ENCODE measurements around the gene DIDO1. TPM values are rescaled to one million over a fixed set of nuclear protein-coding genes. Genes with fewer than 3 reads are reported as not detected.

The DIDO1 gene
- total and polyA plus RNA-seq, 2 of the 13 experiments (the other 11 are each of a cell fraction or from before 2014, with no cell fraction given), result 75.0 to 75.1 TPM

- TF ChIP-seq THYN1 (CRISPR knock-in tag; IDR thresholded peaks at IDR 0.05; ENCODE audit: borderline replicate concordance, low read depth) (0 out of 2 replicates have a peak, but pooled peaks have one; percentile 52), MZF1 (CRISPR knock-in tag; IDR thresholded peaks at IDR 0.05; ENCODE audit: borderline replicate concordance) (peak; percentile 85; the same call in 1 of the 2 replicates), ZMAT3 (CRISPR knock-in tag; conservative IDR thresholded peaks at IDR 0.05) (peak; percentile 97; the same call in 1 of the 2 replicates), ZNF30 (CRISPR knock-in tag; IDR thresholded peaks at IDR 0.05) (no peak), ZNF556 (CRISPR knock-in tag; IDR thresholded peaks at IDR 0.05; ENCODE audit: borderline replicate concordance) (peak; percentile 64; the same call in 1 of the 2 replicates), FOXA3 (CRISPR knock-in tag; IDR thresholded peaks at IDR 0.05) (peak; percentile 79), ZNF138 (CRISPR knock-in tag; IDR thresholded peaks at IDR 0.05; ENCODE audit: low read depth) (peak; percentile 97), TFE3 (CRISPR knock-in tag; IDR thresholded peaks at IDR 0.05) (peak; percentile 86), AKAP8 (CRISPR knock-in tag; IDR thresholded peaks at IDR 0.05) (peak; percentile 85), ZNF431 (CRISPR knock-in tag; IDR thresholded peaks at IDR 0.05; ENCODE audit: borderline replicate concordance, low read depth) (peak; percentile 99), ZNF580 (CRISPR knock-in tag; IDR thresholded peaks at IDR 0.05; ENCODE audit: borderline replicate concordance, low read depth) (peak; percentile 96), ZNF460 (CRISPR knock-in tag; IDR thresholded peaks at IDR 0.05; ENCODE audit: borderline replicate concordance) (no peak; the same call in 1 of the 2 replicates), POLR2AphosphoS5 (IDR thresholded peaks at IDR 0.05; ENCODE audit: low read depth, low read length) (peak; percentile 96), SETDB1 (CRISPR knock-in tag; IDR thresholded peaks at IDR 0.05; ENCODE audit: borderline replicate concordance) (no peak), NFYB (CRISPR knock-in tag; IDR thresholded peaks at IDR 0.05) (peak; percentile 70), FLYWCH1 (CRISPR knock-in tag; IDR thresholded peaks at IDR 0.05) (no peak), MYNN (CRISPR knock-in tag; IDR thresholded peaks at IDR 0.05; ENCODE audit: low read depth) (peak; percentile 81; the same call in 1 of the 2 replicates), GATA4 (IDR thresholded peaks at IDR 0.05; ENCODE audit: borderline replicate concordance, low read depth) (peak; percentile 76), YY1 (IDR thresholded peaks at IDR 0.05; ENCODE audit: insufficient read depth, insufficient replicate concordance, low read depth, low read length) (peak; percentile 74), ZNF274 (CRISPR knock-in tag; IDR thresholded peaks at IDR 0.05) (peak; percentile 95), BCL3 (CRISPR knock-in tag; IDR thresholded peaks at IDR 0.05) (peak; percentile 93), ZNF574 (CRISPR knock-in tag; IDR thresholded peaks at IDR 0.05) (peak; percentile 92), ZNF709 (CRISPR knock-in tag; IDR thresholded peaks at IDR 0.05) (peak; percentile 79), DNMT3B (CRISPR knock-in tag; conservative IDR thresholded peaks at IDR 0.05) (peak; percentile 85; the same call in 1 of the 2 replicates), ZNF780A (CRISPR knock-in tag; IDR thresholded peaks at IDR 0.05) (no peak)
Observed at GRCh38 chr20:62952373-62952967, 26.2 kb upstream of the DIDO1 start, which contains the start of gene SLC17A9 (continued).

Data from HepG2 (cell line).